ENCODE results near the gene NBL1.

The NBL1 gene

DNA sequence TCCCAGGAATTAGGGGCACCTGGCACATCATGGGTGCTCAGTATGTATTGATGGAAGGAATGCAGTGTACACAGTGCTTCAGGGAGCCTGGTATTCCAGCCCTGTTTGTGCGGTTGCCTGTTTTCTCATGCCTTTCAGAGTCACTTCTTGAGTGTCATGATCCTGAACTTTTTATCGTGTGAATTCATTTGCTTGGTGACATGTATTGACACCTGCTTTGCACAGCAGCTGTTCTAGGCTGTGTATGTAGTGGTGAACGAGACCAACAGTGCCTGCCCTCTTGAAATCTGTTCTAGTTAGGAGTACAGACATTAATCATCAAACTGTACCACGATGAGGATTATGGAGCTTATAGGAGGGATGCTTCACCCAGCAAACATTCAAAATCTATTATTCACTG is 26.7 kb downstream of the NBL1 start:
- no peak for DNase-seq (ENCODE audit: low spot score)

DNA sequence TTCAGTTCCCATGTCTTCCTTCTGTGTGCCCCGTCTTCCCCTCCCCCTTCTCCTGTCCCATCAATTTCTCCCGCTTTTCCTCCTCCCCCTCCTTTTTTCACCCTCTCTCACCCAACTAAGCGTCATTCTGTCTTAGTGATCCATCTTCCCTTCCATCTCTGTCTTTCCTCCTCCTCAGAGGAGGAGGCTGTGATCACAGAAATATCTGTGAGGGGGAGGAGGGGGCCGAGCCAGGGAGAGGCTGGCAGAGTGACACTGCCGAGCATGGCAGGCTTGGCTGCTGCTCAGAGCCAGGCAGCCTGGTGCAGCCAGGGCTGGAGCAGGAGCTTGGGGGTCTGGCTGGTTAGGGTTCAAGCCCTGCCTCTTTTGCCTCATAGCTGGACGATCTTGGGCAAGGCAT is 28.1 kb downstream of the NBL1 start:
- DNase-seq (ENCODE audit: low spot score): no peak

DNA sequence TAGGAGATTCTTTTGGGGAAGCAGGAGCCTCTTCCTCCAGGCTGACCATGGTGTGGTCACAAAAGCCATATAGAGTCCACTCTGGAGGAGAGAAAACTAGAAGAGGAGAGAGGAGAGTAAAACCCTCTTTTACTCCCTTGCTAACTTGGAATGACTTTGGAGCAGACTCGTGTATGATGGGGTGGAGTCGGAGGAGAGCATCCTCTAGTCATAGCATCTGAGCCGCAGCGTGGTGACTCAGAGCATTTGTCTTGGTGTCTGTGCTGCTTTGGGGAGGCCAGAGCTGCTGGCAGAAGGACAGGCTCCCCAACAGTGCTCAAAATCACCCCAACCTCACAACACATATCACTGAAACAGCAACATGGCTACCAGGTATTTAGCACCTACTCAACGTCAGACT is 31.7 kb downstream of the NBL1 start:
- DNase-seq (ENCODE audit: low spot score): no peak

DNA sequence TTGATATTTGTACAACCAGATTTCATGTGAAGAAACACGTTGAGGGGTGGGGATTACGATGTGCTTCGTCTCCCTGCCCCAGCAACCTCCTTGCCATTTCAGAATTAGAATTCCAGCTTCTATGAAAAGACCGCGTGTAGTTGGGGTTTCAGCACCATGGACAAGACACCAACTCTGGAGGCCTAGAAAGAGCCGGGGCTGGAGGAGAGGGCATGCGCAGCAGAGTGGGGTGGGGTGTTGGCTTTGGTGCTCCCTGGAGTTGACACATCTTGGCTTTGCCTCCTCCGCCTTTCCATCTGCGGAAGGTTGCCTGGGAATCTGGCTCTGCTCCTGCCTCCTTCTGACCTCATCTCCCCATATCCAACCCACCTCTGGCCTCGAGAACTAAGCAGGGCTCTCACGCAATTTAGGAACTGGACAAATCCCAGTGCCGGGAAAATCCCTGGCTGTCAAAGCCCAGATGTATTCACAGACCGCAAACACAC is 32.4 kb downstream of the NBL1 start:
- DNase-seq (ENCODE audit: low spot score): no peak

DNA sequence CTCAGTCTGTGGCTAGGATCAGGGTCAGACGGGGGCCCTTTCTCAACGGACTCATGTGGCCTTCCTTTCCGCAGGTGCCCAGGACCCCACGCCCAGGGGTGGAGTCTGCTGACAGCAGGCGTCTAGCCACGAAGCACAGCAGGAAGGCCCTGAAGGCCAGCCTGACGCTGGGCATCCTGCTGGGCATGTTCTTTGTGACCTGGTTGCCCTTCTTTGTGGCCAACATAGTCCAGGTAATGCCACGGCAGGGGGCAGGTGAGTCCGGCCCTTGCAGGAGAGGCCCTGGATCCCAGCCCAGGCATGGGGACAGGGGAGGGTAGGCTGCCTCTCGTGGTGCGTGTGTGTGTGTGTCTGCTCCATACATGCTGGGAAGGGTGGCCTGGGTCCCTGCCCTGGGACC is 34.4 kb downstream of the NBL1 start:
- DNase-seq (ENCODE audit: low spot score): no peak

DNA sequence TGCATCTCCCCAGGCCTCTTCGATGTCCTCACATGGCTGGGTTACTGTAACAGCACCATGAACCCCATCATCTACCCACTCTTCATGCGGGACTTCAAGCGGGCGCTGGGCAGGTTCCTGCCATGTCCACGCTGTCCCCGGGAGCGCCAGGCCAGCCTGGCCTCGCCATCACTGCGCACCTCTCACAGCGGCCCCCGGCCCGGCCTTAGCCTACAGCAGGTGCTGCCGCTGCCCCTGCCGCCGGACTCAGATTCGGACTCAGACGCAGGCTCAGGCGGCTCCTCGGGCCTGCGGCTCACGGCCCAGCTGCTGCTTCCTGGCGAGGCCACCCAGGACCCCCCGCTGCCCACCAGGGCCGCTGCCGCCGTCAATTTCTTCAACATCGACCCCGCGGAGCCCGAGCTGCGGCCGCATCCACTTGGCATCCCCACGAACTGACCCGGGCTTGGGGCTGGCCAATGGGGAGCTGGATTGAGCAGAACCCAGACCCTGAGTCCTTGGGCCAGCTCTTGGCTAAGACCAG is 34.9 kb downstream of the NBL1 start:
- no peak for DNase-seq (ENCODE audit: low spot score)

DNA sequence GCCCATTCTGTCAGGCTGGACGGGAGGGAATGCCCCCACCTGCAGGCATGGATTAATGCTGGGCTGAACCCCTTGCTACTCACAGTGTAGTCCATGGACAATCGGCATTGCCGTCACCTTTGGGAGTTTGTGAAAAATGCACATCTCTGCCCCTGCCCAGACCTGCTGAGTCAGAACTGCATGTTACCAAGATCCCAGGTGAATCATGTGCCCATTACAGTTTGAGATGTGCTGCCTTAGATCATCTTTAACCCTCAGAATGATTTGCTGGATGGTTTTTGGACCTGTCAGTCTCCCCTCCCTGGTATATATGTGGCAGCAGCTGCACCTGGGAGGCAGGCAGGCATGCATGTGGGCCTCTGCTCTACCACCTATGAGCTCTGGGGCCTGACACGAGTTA is 35.6 kb downstream of the NBL1 start:
- DNase-seq (ENCODE audit: low spot score): no peak

DNA sequence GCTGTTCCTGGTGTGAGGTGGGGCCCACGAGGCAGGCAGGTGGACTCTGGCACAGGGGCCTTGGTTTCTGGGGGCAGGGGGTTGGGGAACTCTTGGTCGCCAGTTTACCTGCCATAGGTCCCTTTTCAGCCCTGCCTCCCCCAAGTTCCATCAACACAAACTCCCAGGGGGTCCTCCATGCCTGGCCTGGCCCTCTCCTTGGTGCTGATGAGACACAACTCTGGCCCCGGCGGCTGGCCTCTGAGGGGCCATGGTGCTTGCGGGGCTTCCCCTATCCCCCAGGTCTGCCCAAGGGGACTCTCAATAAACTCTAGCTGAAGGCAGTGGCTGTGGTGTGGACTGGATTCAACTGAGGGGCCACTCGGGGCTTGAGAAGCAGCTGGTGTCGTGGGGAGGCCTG is 36.5 kb downstream of the NBL1 start:
- DNase-seq (ENCODE audit: low spot score): no peak

DNA sequence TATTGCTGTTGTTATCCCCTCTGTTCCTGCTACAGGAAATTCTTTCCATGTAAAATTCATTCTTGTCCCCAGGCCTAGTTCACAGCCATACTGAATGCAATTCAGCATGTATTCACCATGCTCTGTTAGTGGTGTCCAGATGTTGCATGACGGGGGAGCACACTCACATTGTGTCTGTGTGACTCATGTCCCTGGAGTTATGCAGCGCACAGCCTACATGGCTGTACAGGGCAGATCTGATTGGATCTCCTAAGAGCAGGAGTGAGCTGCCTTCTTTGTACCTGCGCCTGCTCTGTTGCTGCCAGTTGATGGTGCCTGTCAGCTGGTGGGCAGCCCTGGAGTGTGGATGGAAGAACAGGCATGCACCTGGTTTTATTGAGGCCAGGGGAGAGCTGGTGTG is 38.1 kb downstream of the NBL1 start:
- no peak for DNase-seq (ENCODE audit: low spot score)

DNA sequence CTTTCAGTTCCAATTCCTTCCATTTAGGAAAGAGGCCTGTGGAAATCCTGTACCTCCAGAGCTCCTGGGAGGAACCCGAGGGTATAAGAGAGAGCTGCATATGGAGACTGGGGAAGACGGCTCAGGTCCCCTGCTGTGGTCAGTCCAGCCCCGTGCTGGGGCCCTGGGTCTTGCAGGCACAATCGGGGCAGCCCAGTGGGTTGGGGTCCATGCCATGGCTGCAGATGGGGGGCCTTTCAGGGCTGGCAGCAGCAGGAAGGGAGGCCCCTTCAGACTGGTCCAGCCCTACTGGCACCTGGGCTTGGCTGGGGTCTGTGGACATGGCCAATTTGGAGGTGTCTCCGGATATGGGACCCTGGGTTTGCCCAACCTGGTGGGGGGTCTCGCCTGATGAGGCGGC is 38.8 kb downstream of the NBL1 start:
- no peak for DNase-seq (ENCODE audit: low spot score)

DNA sequence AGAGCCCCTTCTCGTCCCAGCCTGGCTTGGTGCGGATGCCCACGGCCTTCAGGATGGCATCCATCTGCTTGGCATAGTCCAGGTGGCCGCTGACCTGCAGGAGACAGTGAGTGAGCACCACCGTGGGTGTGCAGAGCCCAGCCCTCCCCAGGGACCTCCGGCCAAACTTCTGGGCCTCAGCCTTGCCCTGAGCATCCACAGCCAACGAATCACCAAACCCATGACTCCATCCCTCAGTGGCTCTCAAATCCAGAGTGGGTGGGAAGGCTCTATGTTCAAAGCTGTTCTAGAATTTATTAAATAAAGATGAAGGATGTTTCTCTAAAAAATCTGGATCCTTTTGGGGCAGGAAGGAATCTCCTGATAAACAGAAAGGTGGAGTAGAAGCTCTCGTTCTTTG is 39.2 kb downstream of the NBL1 start:
- DNase-seq (ENCODE audit: low spot score): no peak

DNA sequence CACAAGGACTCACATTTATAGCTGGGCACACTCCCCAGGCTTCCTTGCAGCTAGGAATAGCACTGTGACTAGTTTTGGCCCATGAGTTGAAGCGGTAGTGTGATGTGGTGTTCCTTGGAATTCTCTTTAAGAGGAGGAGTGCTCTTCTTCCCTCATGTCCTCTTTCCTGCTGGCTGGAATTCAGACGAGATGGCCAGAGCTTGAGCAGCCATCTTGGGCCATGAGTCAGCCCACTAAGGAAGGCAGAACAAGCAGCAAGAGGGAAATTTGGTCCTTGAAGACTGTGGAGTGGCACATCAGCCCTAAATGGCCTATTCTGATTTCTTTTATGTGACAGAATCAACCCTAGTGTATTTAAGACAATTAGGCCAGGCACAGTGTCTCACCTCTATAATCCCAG is 40.6 kb downstream of the NBL1 start:
- no peak for DNase-seq (ENCODE audit: low spot score)

DNA sequence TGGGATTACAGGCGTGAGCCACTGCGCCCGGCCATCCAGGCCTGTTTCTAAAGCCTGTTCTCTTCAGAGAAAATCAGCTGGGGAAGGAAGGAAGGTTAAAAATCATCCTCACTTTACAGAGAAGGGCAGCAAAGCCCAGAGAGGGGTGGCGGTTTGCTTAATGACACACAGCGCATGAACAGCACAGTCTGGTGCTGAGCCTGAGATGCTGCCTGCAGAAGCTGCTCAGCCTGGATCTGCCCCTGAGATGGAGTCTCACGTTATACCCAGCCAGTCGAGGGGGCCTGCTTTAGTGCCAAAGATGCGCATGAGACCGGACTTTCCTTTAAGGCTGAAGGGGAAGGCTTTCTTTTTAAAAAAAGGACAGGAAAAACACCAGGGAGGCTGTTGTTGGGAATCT is 41.9 kb downstream of the NBL1 start:
- no peak for DNase-seq (ENCODE audit: low spot score)

DNA sequence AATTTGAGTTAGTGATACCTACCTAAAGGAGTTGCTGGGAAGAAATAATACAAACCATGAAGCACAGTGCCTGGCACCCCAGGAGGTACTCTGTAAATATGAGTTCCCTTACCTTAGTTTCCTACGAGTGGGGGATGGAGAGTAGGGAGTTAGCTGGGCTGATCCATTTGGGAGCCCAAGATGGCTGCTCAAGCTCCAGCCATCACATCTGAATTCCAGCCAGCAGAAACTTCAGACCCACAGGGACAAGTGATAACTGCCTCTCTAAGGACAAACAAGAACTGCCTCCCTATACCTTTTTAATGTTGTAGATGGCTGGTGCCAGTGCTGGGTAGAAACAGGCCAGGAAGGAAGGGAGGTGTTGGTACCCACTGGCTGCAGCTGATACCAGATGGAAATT is 43.3 kb downstream of the NBL1 start:
- DNase-seq (ENCODE audit: low spot score): no peak

DNA sequence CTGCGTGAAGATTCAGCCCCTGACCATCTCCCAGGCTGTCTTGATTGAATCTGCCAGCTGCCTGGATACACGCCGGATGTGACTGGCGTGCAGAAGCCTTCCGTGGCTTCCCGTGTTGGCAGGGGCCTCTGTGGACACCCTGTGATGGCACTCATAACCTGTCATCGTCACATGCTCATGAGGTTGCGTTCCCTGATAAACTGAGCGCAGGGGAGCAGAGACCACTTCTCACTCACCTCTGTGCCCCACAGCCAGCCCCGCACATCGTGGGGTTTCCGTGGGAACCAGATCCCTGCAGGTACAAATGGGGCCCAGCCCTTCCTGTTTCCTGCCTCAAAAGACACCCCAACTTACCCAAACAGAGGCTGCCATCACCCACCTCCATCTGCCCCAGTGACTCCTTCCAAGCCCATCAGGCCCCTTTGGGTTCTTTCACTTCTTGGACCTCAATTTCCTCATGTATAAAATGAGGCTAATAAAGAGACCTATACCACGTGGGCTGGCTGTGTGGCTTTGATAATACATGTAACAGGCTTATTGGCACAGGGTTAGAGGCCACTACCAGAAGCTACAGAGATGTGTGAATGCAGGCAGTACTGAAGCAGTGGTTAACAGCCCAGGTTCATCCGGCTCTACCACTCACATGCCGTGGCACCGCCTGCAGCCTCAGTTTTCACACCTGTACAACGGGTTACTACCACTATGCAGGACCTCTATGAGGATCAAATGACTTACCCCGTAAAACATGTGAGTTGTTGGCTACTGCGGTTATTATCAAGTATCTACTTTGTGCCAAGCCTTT is 44.1 kb downstream of the NBL1 start:
- no peak for DNase-seq (ENCODE audit: low spot score)

DNA sequence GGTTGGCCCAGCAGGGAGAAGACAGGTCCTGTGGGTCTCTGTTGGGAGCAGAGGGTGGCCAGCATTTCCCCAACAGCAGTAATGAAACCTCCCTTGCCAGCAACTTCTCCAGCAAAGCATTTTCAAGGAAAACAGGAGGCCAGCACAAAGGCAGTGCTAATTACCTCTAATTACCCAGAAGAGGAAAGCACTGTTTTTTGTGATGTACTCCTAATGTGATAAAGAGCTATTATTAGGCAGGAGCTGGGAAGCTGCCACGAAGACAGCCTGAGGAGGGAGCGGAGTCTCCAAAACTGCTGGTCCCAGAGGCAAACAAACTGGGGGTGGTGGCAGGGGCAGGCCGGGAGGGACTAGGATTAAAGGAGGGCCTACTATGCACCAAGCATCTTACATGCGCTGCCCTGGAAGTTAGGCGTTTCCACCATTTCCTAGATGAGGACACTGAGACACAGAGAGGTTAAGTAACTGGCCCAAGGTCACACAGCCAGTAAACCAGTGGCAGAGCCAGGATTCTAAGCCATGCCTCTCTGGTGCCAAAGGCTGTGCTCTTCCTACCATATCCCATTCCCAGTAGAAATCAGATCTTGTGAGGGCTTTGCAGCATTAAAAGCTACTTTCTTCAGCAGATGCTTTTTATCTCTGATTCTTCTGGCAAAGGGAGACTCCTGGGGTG is 45.1 kb downstream of the NBL1 start:
- no peak for DNase-seq (ENCODE audit: low spot score)

DNA sequence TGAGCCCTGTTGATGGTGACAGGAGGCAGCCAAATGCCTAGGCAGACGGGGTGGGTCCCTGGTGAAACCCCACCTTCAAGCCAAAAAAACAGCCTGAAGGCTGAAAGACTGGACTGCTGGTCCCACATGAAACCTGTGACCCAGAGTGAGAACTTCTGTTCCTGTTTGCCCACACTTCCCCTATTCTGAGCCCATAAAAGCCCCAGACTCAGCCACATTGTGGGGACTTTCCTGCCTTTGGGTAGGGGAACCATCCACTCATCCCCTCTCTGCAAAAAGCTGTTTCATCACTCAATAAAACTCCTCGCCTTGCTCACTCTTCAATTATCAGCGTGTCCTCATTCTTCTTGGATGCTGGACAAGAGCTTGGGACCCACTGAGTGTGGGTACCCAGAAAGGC is 45.7 kb downstream of the NBL1 start:
- no peak for DNase-seq (ENCODE audit: low spot score)

DNA sequence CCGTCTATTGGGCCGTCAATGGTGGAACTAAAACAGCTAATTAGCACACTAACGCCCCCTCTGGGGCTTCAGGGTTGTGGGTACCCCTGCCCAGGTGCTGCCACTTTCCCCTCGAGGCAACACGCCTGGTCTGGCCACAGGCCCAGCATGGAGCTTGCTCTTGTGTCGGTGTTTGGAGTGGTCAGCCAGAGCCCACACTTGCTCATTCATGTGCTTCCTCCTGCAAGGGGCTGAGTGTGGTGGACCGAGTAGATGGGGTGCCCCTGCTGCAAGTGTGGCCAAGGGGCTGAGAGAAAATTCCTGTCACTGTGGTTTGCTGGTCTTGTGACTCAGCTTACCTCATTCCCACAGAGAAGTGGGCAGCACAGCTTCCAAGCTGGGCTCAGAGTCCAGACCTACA is 46.2 kb downstream of the NBL1 start:
- DNase-seq (ENCODE audit: low spot score): no peak

DNA sequence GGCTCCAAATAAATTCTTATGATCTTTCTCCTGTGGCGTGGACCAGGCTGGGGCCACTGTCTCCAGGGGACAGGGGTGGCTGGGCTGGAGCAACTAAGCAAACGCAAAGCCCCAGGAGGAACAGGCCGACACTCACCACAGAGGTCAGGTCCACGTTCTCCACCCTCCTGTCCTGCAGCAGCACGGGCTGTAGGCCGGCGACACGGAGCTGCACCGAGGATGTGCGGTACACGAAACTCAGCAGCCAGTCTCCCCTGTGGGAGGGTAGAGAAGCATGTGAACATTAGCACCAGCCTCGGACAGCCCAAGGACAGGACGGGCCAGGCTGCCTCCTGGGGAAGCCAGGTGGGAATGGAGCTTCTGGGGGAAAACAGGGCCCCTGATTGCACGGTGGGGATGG is 50.2 kb downstream of the NBL1 start:
- no peak for DNase-seq (ENCODE audit: low spot score)

DNA sequence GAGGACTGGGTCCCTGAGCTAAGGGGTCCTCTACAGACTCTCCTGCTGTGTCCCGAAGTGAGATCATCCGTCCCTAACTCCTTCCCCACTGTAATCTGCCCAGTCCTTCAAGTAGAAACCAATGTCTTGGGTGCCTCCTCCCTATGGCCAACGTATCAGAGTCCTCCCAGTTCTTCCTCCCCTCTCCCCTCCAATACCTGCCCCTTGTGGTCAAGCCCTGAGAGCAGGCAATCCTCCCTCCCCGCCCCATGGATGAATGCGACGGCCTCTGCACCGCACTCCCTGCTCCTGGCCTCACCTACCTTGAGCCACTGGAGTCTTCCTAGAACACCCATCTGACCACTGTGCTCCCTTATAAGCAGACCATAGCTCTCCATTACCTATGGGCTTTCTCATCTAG is 51.7 kb downstream of the NBL1 start:
- DNase-seq (ENCODE audit: low spot score): no peak

DNA sequence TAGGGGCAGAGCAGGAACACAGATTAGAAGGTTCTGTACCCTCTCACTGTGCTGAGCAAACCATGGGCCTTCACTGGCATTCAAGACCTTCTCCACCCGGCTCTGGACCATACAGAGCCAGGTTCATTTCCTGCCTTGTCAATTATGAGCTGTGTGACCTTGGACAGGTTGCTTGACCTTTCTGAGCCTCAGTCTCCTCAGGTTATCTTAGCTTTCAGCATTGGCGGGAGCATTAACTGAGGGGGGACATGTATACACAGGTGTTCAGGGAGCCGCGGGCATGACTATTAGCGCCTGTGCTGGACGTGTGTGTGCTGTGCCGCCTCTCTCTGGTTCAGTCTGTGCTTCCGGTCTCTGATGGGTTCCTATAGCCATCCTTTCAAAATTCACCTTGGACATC is 52.7 kb downstream of the NBL1 start:
- no peak for DNase-seq (ENCODE audit: low spot score)

DNA sequence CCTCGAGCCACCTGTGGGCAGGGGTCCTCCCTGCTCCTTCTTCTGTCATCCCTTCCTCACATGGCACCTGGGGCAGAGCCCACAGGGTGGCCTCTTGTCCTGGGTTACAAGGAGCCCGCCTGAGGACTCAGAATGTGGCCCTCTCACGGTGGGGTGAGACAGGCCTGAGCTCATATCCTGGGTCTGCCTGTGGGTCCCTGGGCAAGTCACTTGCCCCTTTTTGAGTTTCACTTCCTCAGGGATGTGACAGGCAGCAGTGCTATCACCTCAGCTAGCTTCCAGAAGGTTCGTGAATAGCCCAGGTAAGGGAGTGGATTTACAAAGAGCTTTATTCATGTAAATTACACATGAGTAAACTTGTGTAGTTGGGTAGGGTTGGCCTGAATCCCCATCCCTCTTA is 54.1 kb downstream of the NBL1 start:
- DNase-seq (ENCODE audit: low spot score): no peak

DNA sequence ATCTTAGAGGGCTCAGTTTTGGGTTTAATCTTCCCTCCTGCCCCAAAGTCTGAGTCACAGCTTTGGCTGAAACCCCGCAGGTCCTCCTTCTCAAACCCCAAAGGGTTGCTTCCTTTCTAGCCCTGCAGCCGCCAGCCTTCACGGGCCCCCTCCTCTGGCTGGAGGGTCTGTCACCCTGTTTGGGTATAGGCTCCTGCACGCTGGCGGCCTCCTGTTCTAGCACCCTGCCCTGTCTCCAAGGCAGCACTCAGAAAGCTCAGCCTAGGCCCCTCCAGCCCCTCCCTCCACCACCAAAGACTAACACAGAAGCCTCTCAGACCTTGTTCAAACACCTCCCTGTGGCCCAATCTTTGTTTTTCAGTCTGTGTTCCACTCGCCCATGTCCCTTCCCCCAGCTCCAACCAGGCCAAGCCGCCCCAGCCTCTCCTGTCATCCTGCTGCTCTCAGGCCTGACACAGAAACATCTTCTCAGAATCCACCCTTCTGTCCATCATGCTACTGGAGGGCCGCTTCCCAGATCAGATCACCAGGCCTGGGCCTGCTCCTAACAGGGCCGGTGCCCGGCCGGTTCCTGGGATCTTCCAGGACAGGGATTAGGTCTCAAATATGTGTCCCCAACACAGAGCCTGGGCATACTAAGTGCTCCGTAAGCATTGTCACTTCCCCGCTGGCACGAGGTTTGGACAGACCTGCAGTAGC is 56.1 kb downstream of the NBL1 start:
- no peak for DNase-seq (ENCODE audit: low spot score)

Data from hematopoietic multipotent progenitor cell treated with erythropoietin and hydrocortisone succinate and interleukin-3 and kit ligand, for 17 days (in vitro differentiated cells).